ENCODE measurements around the gene TNS3.

The TNS3 gene

GRCh38 chr7:47454069-47454973 lies 127.6 kb downstream of the TNS3 start:
- no peak for TF ChIP-seq CTCF (conservative IDR thresholded peaks at IDR 0.05; ENCODE audit: low read depth, low read length)
- H3K79me2 ChIP-seq (ENCODE audit: insufficient read depth, low read depth) = peaks cover 98% of the 10 kb centered on the region
- no peak overlapping the region for H3K4me3 ChIP-seq (IDR thresholded peaks at IDR 0.05; ENCODE audit: insufficient read depth, low read depth, low read length)
- no peak overlapping the region for H3K27ac ChIP-seq
- no peak overlapping the region for H3K9ac ChIP-seq
- H3K4me2 ChIP-seq = no peak overlapping the region
- no peak overlapping the region for H2AFZ ChIP-seq (ENCODE audit: low read depth)
- H3K4me1 ChIP-seq (ENCODE audit: low read depth, poor library complexity, severe bottlenecking) = peaks cover 25% of the 10 kb centered on the region
- no peaks in the 10 kb centered on the region for H3K27me3 ChIP-seq (ENCODE audit: insufficient read depth, low read depth)
- H3K36me3 ChIP-seq (ENCODE audit: insufficient read depth) = peaks cover 6% of the 10 kb centered on the region; the same call in 1 of the 2 replicates
- peaks cover 89% of the 10 kb centered on the region for H4K20me1 ChIP-seq (ENCODE audit: insufficient read depth)

GRCh38 chr7:47453093-47454061 lies 128.5 kb downstream of the TNS3 start:
- H3K27ac ChIP-seq = no peak overlapping the region
- H4K20me1 ChIP-seq (ENCODE audit: insufficient read depth) = peaks cover 88% of the 10 kb centered on the region
- H3K4me2 ChIP-seq = no peak overlapping the region
- H3K36me3 ChIP-seq (ENCODE audit: insufficient read depth) = peaks cover 6% of the 10 kb centered on the region; the same call in 1 of the 2 replicates
- H3K4me3 ChIP-seq (IDR thresholded peaks at IDR 0.05; ENCODE audit: insufficient read depth, low read depth, low read length) = no peak overlapping the region
- peaks cover 17% of the 10 kb centered on the region for H3K4me1 ChIP-seq (ENCODE audit: low read depth, poor library complexity, severe bottlenecking)
- no peaks in the 10 kb centered on the region for H3K27me3 ChIP-seq (ENCODE audit: insufficient read depth, low read depth)
- no peak for TF ChIP-seq CTCF (conservative IDR thresholded peaks at IDR 0.05; ENCODE audit: low read depth, low read length)
- H3K79me2 ChIP-seq (ENCODE audit: insufficient read depth, low read depth) = peaks cover 98% of the 10 kb centered on the region
- no peak overlapping the region for H3K9ac ChIP-seq
- no peak overlapping the region for H2AFZ ChIP-seq (ENCODE audit: low read depth)

GRCh38 chr7:47452715-47453092 lies 129.2 kb downstream of the TNS3 start:
- Histone ChIP-seq H2AFZ (ENCODE audit: low read depth) (no peak overlapping the region), H3K4me1 (ENCODE audit: low read depth, poor library complexity, severe bottlenecking) (peaks cover 12% of the 10 kb centered on the region), H3K4me2 (no peak overlapping the region), H3K4me3 (IDR thresholded peaks at IDR 0.05; ENCODE audit: insufficient read depth, low read depth, low read length) (no peak overlapping the region), H3K79me2 (ENCODE audit: insufficient read depth, low read depth) (peaks cover 98% of the 10 kb centered on the region), H3K9ac (no peak overlapping the region), H3K27me3 (ENCODE audit: insufficient read depth, low read depth) (no peaks in the 10 kb centered on the region), H4K20me1 (ENCODE audit: insufficient read depth) (peaks cover 82% of the 10 kb centered on the region), H3K27ac (no peak overlapping the region), H3K36me3 (ENCODE audit: insufficient read depth) (peaks cover 6% of the 10 kb centered on the region; the same call in 1 of the 2 replicates)
- TF ChIP-seq CTCF (conservative IDR thresholded peaks at IDR 0.05; ENCODE audit: low read depth, low read length) = no peak

DNA sequence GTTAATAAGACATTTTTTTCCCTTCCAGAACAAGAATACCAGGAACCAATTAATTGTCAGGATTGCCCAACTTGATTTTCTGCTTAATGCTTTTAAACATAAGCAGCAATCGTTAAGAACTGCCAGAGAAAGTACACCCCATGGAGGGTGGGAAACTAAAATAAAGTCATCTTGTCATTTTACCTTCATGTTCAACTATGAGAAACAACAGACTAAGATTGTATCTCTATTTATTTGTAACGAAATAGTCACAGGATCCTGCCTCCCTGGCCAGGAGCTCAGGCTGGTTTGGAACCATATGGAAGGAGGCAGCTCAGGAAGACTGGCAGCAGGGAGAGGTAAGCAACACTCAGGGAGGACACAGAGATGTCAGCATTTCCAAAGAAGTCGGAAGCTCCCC lies 129.6 kb downstream of the TNS3 start:
- Histone ChIP-seq H3K9ac (no peak overlapping the region), H3K4me1 (ENCODE audit: low read depth, poor library complexity, severe bottlenecking) (peaks cover 16% of the 10 kb centered on the region), H2AFZ (ENCODE audit: low read depth) (no peak overlapping the region), H3K79me2 (ENCODE audit: insufficient read depth, low read depth) (peaks cover 98% of the 10 kb centered on the region), H4K20me1 (ENCODE audit: insufficient read depth) (peaks cover 81% of the 10 kb centered on the region), H3K36me3 (ENCODE audit: insufficient read depth) (peaks cover 6% of the 10 kb centered on the region; the same call in 1 of the 2 replicates), H3K27me3 (ENCODE audit: insufficient read depth, low read depth) (no peaks in the 10 kb centered on the region), H3K4me3 (IDR thresholded peaks at IDR 0.05; ENCODE audit: insufficient read depth, low read depth, low read length) (no peak overlapping the region), H3K4me2 (no peak overlapping the region), H3K27ac (no peak overlapping the region)
- TF ChIP-seq CTCF (conservative IDR thresholded peaks at IDR 0.05; ENCODE audit: low read depth, low read length) = no peak

Measured in KMS-11 (cell line).